ENCODE results near the gene LKAAEAR1. TPM values are rescaled to one million over a fixed set of nuclear protein-coding genes. Genes with fewer than 3 reads are reported as not detected.

LKAAEAR1 gene
- total and polyA plus RNA-seq, 2 of the 4 experiments (the other 2 are of a cell fraction): 0.21 TPM; not detected in 1

- TF ChIP-seq MXI1 (IDR thresholded peaks at IDR 0.05; ENCODE audit: borderline replicate concordance, low read depth, low read length) (no peak), MAFK (IDR thresholded peaks at IDR 0.05; ENCODE audit: low read depth, low read length) (no peak)
These were observed 45.5 kb downstream of the LKAAEAR1 start (continued) for GRCh38 chr20:64038565-64039292.

GRCh38 chr20:64038224-64038564 is 46.0 kb downstream of the LKAAEAR1 start:
- H3K4me2 ChIP-seq (ENCODE audit: low read depth, low read length): no peak overlapping the region
- H3K79me1 ChIP-seq (ENCODE audit: low read depth in 1 of 2, low read length in 2 of 2): no peaks in the 10 kb centered on the region
- no peak overlapping the region for H2BK20ac ChIP-seq (ENCODE audit: low read depth, low read length)
- H4K91ac ChIP-seq (ENCODE audit: insufficient read depth, low read depth, low read length): no peak overlapping the region
- H4K5ac ChIP-seq (ENCODE audit: low read depth, low read length): no peak overlapping the region
- in situ Hi-C loops (cut with MboI; ENCODE audit: low sequenced_read_pairs) (no loop called here), dilution Hi-C loops (cut with HindIII; ENCODE audit: low sequenced_read_pairs, unreplicated experiment) (no loop called here), intact Hi-C loops (cut with micrococcal nuclease) (loop anchor here (2.0 kb wide), 1 partner anchor 19 kb away; no protein-coding TSS in a partner anchor)
- CTCF ChIA-PET: interaction anchor here (0.8 to 1.9 kb wide), 5 partner anchors 10 to 500 kb away, joined by 3 to 8 read pairs (median 3); partner anchors contain the start of gene PTK6
- H4K8ac ChIP-seq (ENCODE audit: low read depth in 2 of 2, low read length in 2 of 2): no peak overlapping the region
- no peak overlapping the region for H2BK15ac ChIP-seq (ENCODE audit: low read depth, low read length)
- H3K14ac ChIP-seq (replicated peaks; ENCODE audit: low read depth, low read length): no peak overlapping the region
- no peak overlapping the region for H2AK5ac ChIP-seq (ENCODE audit: low read depth, low read length)
- H3K4ac ChIP-seq (ENCODE audit: low read depth, low read length): no peak overlapping the region
- peaks cover 5% of the 10 kb centered on the region; the same call in 1 of the 2 replicates for H3K36me3 ChIP-seq (ENCODE audit: control insufficient read depth, insufficient read depth, low read length)
- ATAC-seq (ENCODE audit: low read depth) (peak; percentile 2; the same call in 1 of the 2 replicates), DNase-seq (no peak)
- no peaks in the 10 kb centered on the region for H3K9me1 ChIP-seq (ENCODE audit: insufficient read depth, low read length)
- POLR2A ChIA-PET (ENCODE audit: unreplicated experiment): no interaction called here
- H3K18ac ChIP-seq (ENCODE audit: low read depth, low read length): no peak overlapping the region
- H2AK9ac ChIP-seq (replicated peaks; ENCODE audit: low read depth, low read length, poor library complexity): peak overlapping the region; percentile 26
- H3K27me3 ChIP-seq (ENCODE audit: control insufficient read depth, insufficient read depth, low read length): peaks cover 44% of the 10 kb centered on the region
- H4K20me1 ChIP-seq (ENCODE audit: insufficient read depth, low read length): peaks cover 5% of the 10 kb centered on the region; the same call in 1 of the 2 replicates
- H3K4me1 ChIP-seq (ENCODE audit: control insufficient read depth, insufficient read depth, low read length): peaks cover 5% of the 10 kb centered on the region; the same call in 1 of the 2 replicates
- H3K9me3 ChIP-seq (ENCODE audit: control insufficient read depth, insufficient read depth, low read length): no peaks in the 10 kb centered on the region
- no peak overlapping the region for H2BK5ac ChIP-seq (ENCODE audit: low read depth, low read length, poor library complexity, severe bottlenecking)
- no peak overlapping the region for H3K4me3 ChIP-seq (ENCODE audit: insufficient read depth, low read depth, low read length)
- WGBS, 2 experiments (ENCODE audit: extremely low coverage in 2 of 2, insufficient read length in 1 of 2): 0% methylated on average over 3 of the region's 30 CpGs; no CpG with 5 or more reads in 1 of the 2 experiments
- no peak overlapping the region for H3K56ac ChIP-seq (ENCODE audit: extremely low read depth, insufficient read depth, low read length)
- no peak overlapping the region for H3K23ac ChIP-seq (ENCODE audit: low read depth, low read length)
- H2AFZ ChIP-seq (replicated peaks; ENCODE audit: low read length, poor library complexity): peak overlapping the region; percentile 91
- no TSS peak for BruUV-seq (replicated peaks)
- no peak overlapping the region for H2BK120ac ChIP-seq (ENCODE audit: low read depth, low read length)
- H3K27ac ChIP-seq (ENCODE audit: insufficient read depth, low read length): no peak overlapping the region
- no peak overlapping the region for H3K9ac ChIP-seq (ENCODE audit: low read depth, low read length)
- TF ChIP-seq USF2 (IDR thresholded peaks at IDR 0.05; ENCODE audit: low read depth, low read length) (no peak), RFX5 (IDR thresholded peaks at IDR 0.05; ENCODE audit: low read depth, low read length) (no peak), BHLHE40 (IDR thresholded peaks at IDR 0.05; ENCODE audit: low read depth, low read length) (no peak), CTCF (conservative IDR thresholded peaks at IDR 0.05; ENCODE audit: low read depth, low read length) (no peak), SMC3 (IDR thresholded peaks at IDR 0.05; ENCODE audit: low read depth, low read length) (no peak), MAFK (IDR thresholded peaks at IDR 0.05; ENCODE audit: low read depth, low read length) (no peak), ELK1 (IDR thresholded peaks at IDR 0.05; ENCODE audit: borderline replicate concordance, low read depth, low read length) (no peak), CEBPB (IDR thresholded peaks at IDR 0.05; ENCODE audit: low read depth, low read length) (no peak), FOS (IDR thresholded peaks at IDR 0.05; ENCODE audit: low read depth, low read length) (no peak), MXI1 (IDR thresholded peaks at IDR 0.05; ENCODE audit: borderline replicate concordance, low read depth, low read length) (no peak), MAZ (IDR thresholded peaks at IDR 0.05; ENCODE audit: borderline replicate concordance, low read depth, low read length) (no peak), RAD21 (IDR thresholded peaks at IDR 0.05; ENCODE audit: low read length) (no peak)
